ENCODE data around the gene UNC50.
A peak's percentile ranks its signal among the peaks of the same experiment; 100 is the strongest.

The UNC50 gene

DNA sequence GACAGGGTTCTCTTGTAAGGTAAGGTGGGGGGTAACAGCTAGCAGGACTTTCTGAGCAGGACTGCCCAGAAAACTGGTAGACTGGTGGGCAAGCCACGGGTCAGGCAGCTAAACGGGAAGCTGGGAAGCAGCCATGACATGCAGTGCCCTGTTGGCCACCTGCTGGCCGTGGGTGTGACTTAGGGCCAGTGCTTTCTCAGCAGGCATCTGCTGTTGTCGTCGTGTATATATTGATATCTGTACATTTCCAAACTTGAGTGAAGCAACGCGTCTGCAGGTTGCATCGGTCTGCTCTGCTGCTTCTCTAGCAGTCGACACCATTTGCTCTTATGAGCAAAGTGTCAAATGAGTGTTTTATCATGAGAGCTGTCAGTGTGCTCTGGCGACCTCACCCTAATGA is 31.1 kb upstream of the UNC50 start:
- H2AK5ac ChIP-seq (ENCODE audit: low read depth, low read length) = no peak overlapping the region
- H3K23ac ChIP-seq (ENCODE audit: low read depth, low read length, poor library complexity) = no peak overlapping the region
- no peak overlapping the region for H3K18ac ChIP-seq (ENCODE audit: low read length)
- H3K4me2 ChIP-seq (ENCODE audit: insufficient read depth, low read length, poor library complexity, severe bottlenecking) = no peak overlapping the region
- no peak overlapping the region for H3K27ac ChIP-seq (replicated peaks; ENCODE audit: low read length)
- H2BK15ac ChIP-seq (ENCODE audit: low read length) = no peak overlapping the region
- no peak for DNase-seq (ENCODE audit: low spot score)
- no peak overlapping the region for H3K14ac ChIP-seq (ENCODE audit: low read length)
- no peaks in the 10 kb centered on the region for H3K9me3 ChIP-seq (replicated peaks in 1 of 2; ENCODE audit: control insufficient read depth in 2 of 2, insufficient read depth in 1 of 2, low read depth in 1 of 2, low read length in 2 of 2)
- H2AFZ ChIP-seq (ENCODE audit: low read length) = no peak overlapping the region
- no peak overlapping the region for H3K9ac ChIP-seq (ENCODE audit: low read depth, low read length, poor library complexity)
- peaks cover 13 to 69% of the 10 kb centered on the region in 2 donors for H3K36me3 ChIP-seq (replicated peaks in 1 of 2; ENCODE audit: control insufficient read depth in 2 of 2, insufficient read depth in 2 of 2, low read length in 2 of 2)
- no peak overlapping the region for H2BK120ac ChIP-seq (ENCODE audit: low read depth, low read length)
- H3K4me3 ChIP-seq (ENCODE audit: low read length in 2 of 2) = no peak overlapping the region
- no peaks in the 10 kb centered on the region for H3K79me1 ChIP-seq (ENCODE audit: low read depth, low read length)
- H3K4me1 ChIP-seq (ENCODE audit: control insufficient read depth in 2 of 2, insufficient read depth in 1 of 2, low read depth in 1 of 2, low read length in 2 of 2) = no peaks in the 10 kb centered on the region
- H2BK12ac ChIP-seq (ENCODE audit: low read length) = no peak overlapping the region
- no CpG with 5 or more reads among the region's 10 CpGs for WGBS, 2 donors (ENCODE audit: extremely low coverage in 2 of 2, insufficient read length in 2 of 2, insufficient replicate concordance in 1 of 2)
- H4K91ac ChIP-seq (ENCODE audit: low read depth, low read length, poor library complexity) = no peak overlapping the region
- no peaks in the 10 kb centered on the region for H3K27me3 ChIP-seq (ENCODE audit: control insufficient read depth in 3 of 3, insufficient read depth in 3 of 3, low read depth in 1 of 3, low read length in 3 of 3)
- no peak overlapping the region for H2BK5ac ChIP-seq (ENCODE audit: low read length)
- H3K4ac ChIP-seq (ENCODE audit: low read length) = no peak overlapping the region
- no peak overlapping the region for H4K8ac ChIP-seq (ENCODE audit: low read depth, low read length)

DNA sequence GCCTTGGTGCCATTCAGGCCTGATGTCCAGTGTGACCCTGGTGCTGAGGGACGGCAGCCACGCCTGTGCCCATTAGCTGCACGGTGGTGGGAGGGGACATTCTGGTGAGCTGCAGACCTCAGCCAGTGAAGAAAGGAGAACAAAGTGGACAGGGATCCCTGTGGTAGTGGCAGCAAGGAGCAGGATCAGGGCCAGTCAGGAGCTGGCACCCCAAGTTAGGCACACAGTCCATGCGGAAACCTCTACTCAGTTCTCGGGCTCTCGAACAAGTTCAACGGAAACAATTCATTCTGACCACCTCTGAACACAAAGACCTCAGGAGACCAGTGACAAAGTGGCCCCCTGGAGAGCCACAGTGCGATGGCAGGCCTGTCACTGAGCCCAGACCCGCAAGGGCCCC is 30.2 kb upstream of the UNC50 start:
- no peak overlapping the region for H3K4me2 ChIP-seq (ENCODE audit: insufficient read depth, low read length, poor library complexity, severe bottlenecking)
- H2BK15ac ChIP-seq (ENCODE audit: low read length) = no peak overlapping the region
- H3K9ac ChIP-seq (ENCODE audit: low read depth, low read length, poor library complexity) = no peak overlapping the region
- H2AK5ac ChIP-seq (ENCODE audit: low read depth, low read length) = no peak overlapping the region
- no peak overlapping the region for H3K4ac ChIP-seq (ENCODE audit: low read length)
- H3K27me3 ChIP-seq (ENCODE audit: control insufficient read depth in 3 of 3, insufficient read depth in 3 of 3, low read depth in 1 of 3, low read length in 3 of 3) = no peaks in the 10 kb centered on the region
- H3K4me1 ChIP-seq (ENCODE audit: control insufficient read depth in 2 of 2, insufficient read depth in 1 of 2, low read depth in 1 of 2, low read length in 2 of 2) = no peaks in the 10 kb centered on the region
- DNase-seq (ENCODE audit: low spot score) = no peak
- no peak overlapping the region for H3K4me3 ChIP-seq (ENCODE audit: low read length in 2 of 2)
- H2BK12ac ChIP-seq (ENCODE audit: low read length) = no peak overlapping the region
- H3K36me3 ChIP-seq (replicated peaks in 1 of 2; ENCODE audit: control insufficient read depth in 2 of 2, insufficient read depth in 2 of 2, low read length in 2 of 2) = peaks cover 14 to 69% of the 10 kb centered on the region in 2 donors
- no peaks in the 10 kb centered on the region for H3K79me1 ChIP-seq (ENCODE audit: low read depth, low read length)
- no CpG with 5 or more reads among the region's 9 CpGs for WGBS, 2 donors (ENCODE audit: extremely low coverage in 2 of 2, insufficient read length in 2 of 2, insufficient replicate concordance in 1 of 2)
- H3K18ac ChIP-seq (ENCODE audit: low read length) = no peak overlapping the region
- no peak overlapping the region for H4K8ac ChIP-seq (ENCODE audit: low read depth, low read length)
- no peak overlapping the region for H3K27ac ChIP-seq (replicated peaks; ENCODE audit: low read length)
- H3K9me3 ChIP-seq (replicated peaks in 1 of 2; ENCODE audit: control insufficient read depth in 2 of 2, insufficient read depth in 1 of 2, low read depth in 1 of 2, low read length in 2 of 2) = no peaks in the 10 kb centered on the region
- H4K91ac ChIP-seq (ENCODE audit: low read depth, low read length, poor library complexity) = no peak overlapping the region
- no peak overlapping the region for H2AFZ ChIP-seq (ENCODE audit: low read length)
- H3K23ac ChIP-seq (ENCODE audit: low read depth, low read length, poor library complexity) = no peak overlapping the region
- H2BK5ac ChIP-seq (ENCODE audit: low read length) = no peak overlapping the region
- no peak overlapping the region for H3K14ac ChIP-seq (ENCODE audit: low read length)
- H2BK120ac ChIP-seq (ENCODE audit: low read depth, low read length) = no peak overlapping the region

DNA sequence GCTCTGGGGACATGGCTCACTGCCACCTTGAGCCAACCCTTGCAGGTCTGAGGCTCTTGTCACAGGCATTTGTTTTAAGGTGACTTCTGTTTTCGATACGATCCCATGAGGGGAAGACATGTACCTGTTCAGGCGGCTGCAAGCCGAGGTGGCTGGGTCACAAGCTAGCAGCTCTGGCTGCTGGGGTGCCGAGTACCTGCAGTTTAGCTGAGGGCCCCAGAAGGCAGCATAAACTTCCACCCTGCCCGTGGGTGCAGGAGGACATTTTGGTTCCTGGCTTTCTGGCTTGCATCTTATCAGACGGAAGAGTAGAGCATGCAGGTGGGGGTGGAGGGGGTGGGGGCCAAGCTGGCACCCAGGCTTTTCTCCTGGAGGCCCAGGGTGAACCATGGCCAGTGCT is 28.5 kb upstream of the UNC50 start:
- Histone ChIP-seq H3K14ac (ENCODE audit: low read length) (no peak overlapping the region), H2BK12ac (ENCODE audit: low read length) (no peak overlapping the region), H3K23ac (ENCODE audit: low read depth, low read length, poor library complexity) (no peak overlapping the region), H4K8ac (ENCODE audit: low read depth, low read length) (no peak overlapping the region), H3K27me3 (ENCODE audit: control insufficient read depth in 3 of 3, insufficient read depth in 3 of 3, low read depth in 1 of 3, low read length in 3 of 3) (no peaks in the 10 kb centered on the region), H3K18ac (ENCODE audit: low read length) (no peak overlapping the region), H4K91ac (ENCODE audit: low read depth, low read length, poor library complexity) (no peak overlapping the region), H3K9ac (ENCODE audit: low read depth, low read length, poor library complexity) (no peak overlapping the region), H3K4me2 (ENCODE audit: insufficient read depth, low read length, poor library complexity, severe bottlenecking) (no peak overlapping the region), H2BK15ac (ENCODE audit: low read length) (no peak overlapping the region), H2BK120ac (ENCODE audit: low read depth, low read length) (no peak overlapping the region), H3K79me1 (ENCODE audit: low read depth, low read length) (no peaks in the 10 kb centered on the region), H3K27ac (replicated peaks; ENCODE audit: low read length) (no peak overlapping the region), H3K9me3 (replicated peaks in 1 of 2; ENCODE audit: control insufficient read depth in 2 of 2, insufficient read depth in 1 of 2, low read depth in 1 of 2, low read length in 2 of 2) (no peaks in the 10 kb centered on the region), H3K36me3 (replicated peaks in 1 of 2; ENCODE audit: control insufficient read depth in 2 of 2, insufficient read depth in 2 of 2, low read length in 2 of 2) (peaks cover 15 to 72% of the 10 kb centered on the region in 2 donors), H2BK5ac (ENCODE audit: low read length) (no peak overlapping the region), H3K4ac (ENCODE audit: low read length) (no peak overlapping the region), H2AFZ (ENCODE audit: low read length) (no peak overlapping the region), H2AK5ac (ENCODE audit: low read depth, low read length) (no peak overlapping the region), H3K4me3 (ENCODE audit: low read length in 2 of 2) (no peak overlapping the region), H3K4me1 (ENCODE audit: control insufficient read depth in 2 of 2, insufficient read depth in 1 of 2, low read depth in 1 of 2, low read length in 2 of 2) (peaks cover 0 to 6% of the 10 kb centered on the region in 2 donors)
- WGBS, 2 donors (ENCODE audit: extremely low coverage in 2 of 2, insufficient read length in 2 of 2, insufficient replicate concordance in 1 of 2) = no CpG with 5 or more reads among the region's 7 CpGs
- no peak for DNase-seq (ENCODE audit: low spot score)

DNA sequence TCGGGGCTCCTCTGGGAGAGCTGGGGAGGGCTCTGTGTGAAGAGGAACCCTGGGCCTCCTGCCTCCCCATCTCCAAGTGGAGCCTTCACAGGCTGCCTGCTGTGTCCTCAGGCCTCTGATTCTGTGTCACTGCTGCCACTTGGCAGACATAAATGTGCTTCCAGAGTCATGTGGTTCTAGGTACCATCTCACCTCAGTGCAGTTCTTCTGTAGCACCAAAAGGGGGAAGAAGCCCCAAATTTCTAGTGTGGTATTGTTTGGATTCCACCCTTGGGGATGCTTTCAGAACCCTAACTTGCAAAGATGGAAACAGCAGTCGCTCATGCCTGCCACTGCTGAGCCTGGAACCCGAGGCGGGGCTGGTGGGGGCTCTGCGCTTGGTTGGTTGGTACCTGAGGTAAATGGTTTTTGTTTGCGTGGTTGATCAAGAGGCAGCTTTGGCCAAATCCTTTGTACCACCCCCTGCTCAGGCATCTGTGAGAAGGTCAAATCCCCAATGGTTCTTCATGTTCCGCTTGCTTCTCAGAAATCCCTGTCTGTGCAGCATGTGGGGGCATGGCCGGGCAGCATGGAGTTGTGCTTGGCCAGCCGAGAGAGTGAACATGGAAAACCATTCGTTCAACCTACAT is 27.6 kb upstream of the UNC50 start:
- Histone ChIP-seq H2BK12ac (ENCODE audit: low read length) (no peak overlapping the region), H3K36me3 (replicated peaks in 1 of 2; ENCODE audit: control insufficient read depth in 2 of 2, insufficient read depth in 2 of 2, low read length in 2 of 2) (peaks cover 16 to 63% of the 10 kb centered on the region in 2 donors), H3K14ac (ENCODE audit: low read length) (no peak overlapping the region), H3K18ac (ENCODE audit: low read length) (no peak overlapping the region), H3K4me2 (ENCODE audit: insufficient read depth, low read length, poor library complexity, severe bottlenecking) (no peak overlapping the region), H3K9me3 (replicated peaks in 1 of 2; ENCODE audit: control insufficient read depth in 2 of 2, insufficient read depth in 1 of 2, low read depth in 1 of 2, low read length in 2 of 2) (no peaks in the 10 kb centered on the region), H2BK15ac (ENCODE audit: low read length) (no peak overlapping the region), H3K27me3 (ENCODE audit: control insufficient read depth in 3 of 3, insufficient read depth in 3 of 3, low read depth in 1 of 3, low read length in 3 of 3) (no peaks in the 10 kb centered on the region), H2AFZ (ENCODE audit: low read length) (no peak overlapping the region), H2BK5ac (ENCODE audit: low read length) (no peak overlapping the region), H3K79me1 (ENCODE audit: low read depth, low read length) (no peaks in the 10 kb centered on the region), H3K4ac (ENCODE audit: low read length) (no peak overlapping the region), H4K91ac (ENCODE audit: low read depth, low read length, poor library complexity) (no peak overlapping the region), H3K4me1 (ENCODE audit: control insufficient read depth in 2 of 2, insufficient read depth in 1 of 2, low read depth in 1 of 2, low read length in 2 of 2) (peaks cover 0 to 6% of the 10 kb centered on the region in 2 donors), H3K4me3 (ENCODE audit: low read length in 2 of 2) (no peak overlapping the region), H3K23ac (ENCODE audit: low read depth, low read length, poor library complexity) (peak overlapping the region; percentile 17), H3K27ac (replicated peaks; ENCODE audit: low read length) (no peak overlapping the region), H2BK120ac (ENCODE audit: low read depth, low read length) (no peak overlapping the region), H3K9ac (ENCODE audit: low read depth, low read length, poor library complexity) (no peak overlapping the region), H4K8ac (ENCODE audit: low read depth, low read length) (no peak overlapping the region), H2AK5ac (ENCODE audit: low read depth, low read length) (no peak overlapping the region)
- no peak for DNase-seq (ENCODE audit: low spot score)
- WGBS, 2 donors (ENCODE audit: extremely low coverage in 2 of 2, insufficient read length in 2 of 2, insufficient replicate concordance in 1 of 2) = no CpG with 5 or more reads among the region's 10 CpGs

All from neuronal stem cell (in vitro differentiated cells).